HepG2 (cell line): ENCODE measurements around the gene FRK. TPM values are rescaled to one million over a fixed set of nuclear protein-coding genes. Genes with fewer than 3 reads are reported as not detected.

ENCODE experiments used
- BATF2 ChIP-seq: sonication (generic); formaldehyde crosslinking; IDR thresholded peaks from 2 replicates; pipeline ENCODE4 v1.8.0; 2022; ENCODE audit warnings: mild to moderate bottlenecking, missing genetic modification reagents, moderate library complexity
- ELF4 ChIP-seq: sonication (generic); formaldehyde crosslinking; IDR thresholded peaks from 2 replicates; pipeline ENCODE4 v1.5.0; 2020; ENCODE audit warnings: missing genetic modification reagents, mild to moderate bottlenecking, moderate library complexity, borderline replicate concordance
- FIP1L1 ChIP-seq: fragments of 200-400 bp; formaldehyde crosslinking; IDR thresholded peaks from 2 replicates; pipeline ENCODE4 v1.6.1; 2018; ENCODE audit warnings: low read depth, mild to moderate bottlenecking, low read length, moderate library complexity, borderline replicate concordance; ENCODE audit not compliant: insufficient read depth
- HMGXB3 ChIP-seq: sonication (generic); formaldehyde crosslinking; IDR thresholded peaks from 2 replicates; pipeline ENCODE4 v1.4.0; 2020; ENCODE audit warnings: missing genetic modification reagents, borderline replicate concordance
- HOXA9 ChIP-seq: sonication (generic); formaldehyde crosslinking; IDR thresholded peaks from 2 replicates; pipeline ENCODE4 v1.8.1; 2022; ENCODE audit warnings: missing genetic modification reagents, mild to moderate bottlenecking, moderate library complexity, borderline replicate concordance
- TAF15 ChIP-seq: fragments of 200-400 bp; formaldehyde crosslinking; IDR thresholded peaks from one replicate; pipeline ENCODE4 v1.6.1; 2018; ENCODE audit warnings: mild to moderate bottlenecking, low read depth, low read length; ENCODE audit not compliant: poor library complexity, severe bottlenecking
- YEATS4 ChIP-seq: sonication (generic); formaldehyde crosslinking; IDR thresholded peaks from 2 replicates; pipeline ENCODE4 v1.4.0; 2020; ENCODE audit warnings: missing genetic modification reagents, borderline replicate concordance
- ZBTB40 ChIP-seq, 2 experiments: fragments of 450-650 bp in 1 of 2; sonication (generic) in 1 of 2; formaldehyde crosslinking in 1 of 2; IDR thresholded peaks; 2 replicates each; pipeline versions ENCODE4 v1.6.1 to v1.8.0; 2016 to 2022; ENCODE audit warnings: antibody characterized with exemption in 1 of 2, mild to moderate bottlenecking in 1 of 2, missing genetic modification reagents in 1 of 2
- ZBTB42 ChIP-seq: sonication (generic); formaldehyde crosslinking; IDR thresholded peaks from 2 replicates; pipeline ENCODE4 v1.5.0; 2020; ENCODE audit warnings: mild to moderate bottlenecking, missing genetic modification reagents
- ZNF253 ChIP-seq: sonication (generic); formaldehyde crosslinking; IDR thresholded peaks from 2 replicates; pipeline ENCODE4 v1.8.0; 2022; ENCODE audit warnings: mild to moderate bottlenecking, missing genetic modification reagents, borderline replicate concordance
- ZNF451 ChIP-seq: sonication (generic); formaldehyde crosslinking; IDR thresholded peaks from 2 replicates; pipeline ENCODE4 v1.5.0; 2020; ENCODE audit warnings: mild to moderate bottlenecking, missing genetic modification reagents
- ZNF766 ChIP-seq: sonication (generic); formaldehyde crosslinking; IDR thresholded peaks from 2 replicates; pipeline ENCODE4 v1.5.0; 2020; ENCODE audit warnings: missing genetic modification reagents, borderline replicate concordance
- polyA plus RNA-seq, 8 experiments: library from polyadenylated mRNA; depleted of rRNA in 3 of 8; stranded (reverse) in 7 of 8; unstranded in 1 of 8; fragments of >200 nt; fragmentation: Illumina TruSeq in 4 of 8; extraction: Trizol in 4 of 8; gene quantifications; 2 replicates each; pipeline versions ENCODE4 v1.2.1 to v1.2.3, GENCODE V29; 2011 to 2016; ENCODE audit warnings: low read depth in 4 of 8, missing spikeins in 1 of 8, mixed read lengths in 1 of 8; ENCODE audit not compliant: insufficient read depth in 1 of 8
- total RNA-seq, 5 experiments: library from RNA; depleted of rRNA; stranded (reverse); fragments of >200 nt; fragmentation: Illumina TruSeq; extraction: Trizol; gene quantifications; 2 replicates each; pipeline ENCODE4 v1.2.3, GENCODE V29; 2016; ENCODE audit warnings: low read depth in 1 of 5

The FRK gene
- total and polyA plus RNA-seq, 2 of the 13 experiments (the other 11 are each of a cell fraction or from before 2014, with no cell fraction given) = 1.3 to 2.9 TPM

GRCh38 chr6:116100419-116101301 is 40.0 kb upstream of the FRK start, which contains the start of gene NT5DC1 (continued):
- TF ChIP-seq ZBTB40 (IDR thresholded peaks at IDR 0.05) (no peak), ZBTB40 (CRISPR knock-in tag; IDR thresholded peaks at IDR 0.05) (peak; percentile 85; the same call in 1 of the 2 replicates), TAF15 (peak; percentile 58), ELF4 (CRISPR knock-in tag) (peak; percentile 35; the same call in 1 of the 2 replicates), FIP1L1 (no peak), ZNF451 (peak; percentile 99), HOXA9 (peak; percentile 86), YEATS4 (CRISPR knock-in tag) (peak; percentile 100), BATF2 (CRISPR knock-in tag) (no peak), ZNF253 (CRISPR knock-in tag) (no peak), ZBTB42 (CRISPR knock-in tag) (0 out of 2 replicates have a peak, but pooled peaks have one; percentile 77), HMGXB3 (CRISPR knock-in tag) (0 out of 2 replicates have a peak, but pooled peaks have one; percentile 16), ZNF766 (CRISPR knock-in tag) (peak; percentile 98)
